Measurements from ENCODE around the gene SIRT4. TPM values are rescaled to one million over a fixed set of nuclear protein-coding genes. Genes with fewer than 3 reads are reported as not detected.

SIRT4 gene
- total RNA-seq, 6 experiments from 2014 or later, result 0.56 to 4.1 (median 3.0) TPM

- no peak for DNase-seq
- TF ChIP-seq POLR2A (IDR thresholded peaks at IDR 0.05) (no peak), CTCF (IDR thresholded peaks at IDR 0.05) (no peak)
- Histone ChIP-seq H3K4me3 (no peak overlapping the region), H3K27me3 (no peaks in the 10 kb centered on the region), H3K9me3 (no peaks in the 10 kb centered on the region), H3K4me1 (peaks cover 0 to 38% (median 14%) of the 10 kb centered on the region in 4 donors), H3K36me3 (no peaks in the 10 kb centered on the region), H3K27ac (no peak overlapping the region)
- WGBS (ENCODE audit: insufficient coverage, low coverage, low lambda C conversion rate, missing lambda C conversion rate), result 88% methylated on average over 2 of the region's 2 CpGs
- no peak for ATAC-seq
- intact Hi-C loops (cut with DNase I), result no loop called here
These were observed 21.7 kb downstream of the SIRT4 start for GRCh38 chr12:120323772-120324171.

GRCh38 chr12:120324841-120325417 lies 22.8 kb downstream of the SIRT4 start:
- Histone ChIP-seq H3K4me3 (no peak overlapping the region), H3K27me3 (no peaks in the 10 kb centered on the region), H3K27ac (peak overlapping the region in 2 of 3 donors; percentile 13 to 38), H3K36me3 (no peaks in the 10 kb centered on the region), H3K9me3 (no peaks in the 10 kb centered on the region), H3K4me1 (peaks cover 0 to 38% (median 14%) of the 10 kb centered on the region in 4 donors)
- WGBS (ENCODE audit: insufficient coverage, low coverage, low lambda C conversion rate, missing lambda C conversion rate), result 40% methylated on average over 9 of the region's 9 CpGs
- TF ChIP-seq CTCF (IDR thresholded peaks at IDR 0.05), result no peak
- no peak for TF ChIP-seq POLR2A (IDR thresholded peaks at IDR 0.05)
- DNase-seq (peak; percentile 35 to 79 (median 78)), ATAC-seq (peak; percentile 59 to 80 (median 68))
- intact Hi-C loops (cut with DNase I), result no loop called here

- Histone ChIP-seq H3K27ac (no peak within 1 kb of the TSS), H3K4me3 (no peak within 1 kb of the TSS), H3K36me3 (no peaks in the 10 kb centered on the region), H3K4me1 (peaks cover 0 to 15% (median 5%) of the 10 kb centered on the region in 4 donors), H3K27me3 (no peaks in the 10 kb centered on the region), H3K9me3 (no peaks in the 10 kb centered on the region)
- WGBS (ENCODE audit: insufficient coverage, low coverage, low lambda C conversion rate, missing lambda C conversion rate), result 70% methylated on average over 5 of the region's 5 CpGs
- intact Hi-C loops (cut with DNase I), result no loop called here
- DNase-seq, result no peak
- TF ChIP-seq CTCF (IDR thresholded peaks at IDR 0.05), result no peak
- TF ChIP-seq POLR2A (IDR thresholded peaks at IDR 0.05), result no peak
- ATAC-seq, result peak; percentile 11 to 50 (median 26)
These were observed 25.5 kb downstream of the SIRT4 start, which contains the start of gene PLA2G1B for GRCh38 chr12:120327593-120327992. Gene PLA2G1B, minus strand, starts transcription at chr12:120327779. Its CDS starts 26 bp downstream, at chr12:120327753.

GRCh38 chr12:120328228-120328627 lies 26.1 kb downstream of the SIRT4 start:
- Histone ChIP-seq H3K27ac (no peak overlapping the region), H3K9me3 (no peaks in the 10 kb centered on the region), H3K4me1 (peaks cover 0 to 15% (median 5%) of the 10 kb centered on the region in 4 donors), H3K4me3 (no peak overlapping the region), H3K27me3 (no peaks in the 10 kb centered on the region), H3K36me3 (no peaks in the 10 kb centered on the region)
- TF ChIP-seq POLR2A (IDR thresholded peaks at IDR 0.05), result no peak
- DNase-seq (no peak), ATAC-seq (no peak)
- 59% methylated on average over 3 of the region's 4 CpGs for WGBS (ENCODE audit: insufficient coverage, low coverage, low lambda C conversion rate, missing lambda C conversion rate)
- intact Hi-C loops (cut with DNase I), result no loop called here

- no peak for ATAC-seq
These were observed 29.3 kb downstream of the SIRT4 start for GRCh38 chr12:120331390-120331789.

More at GRCh38 chr12:120331390-120331789, 29.3 kb downstream of the SIRT4 start:
- intact Hi-C loops (cut with DNase I), result no loop called here
- Histone ChIP-seq H3K4me1 (peaks cover 0 to 9% (median 0%) of the 10 kb centered on the region in 4 donors), H3K9me3 (no peaks in the 10 kb centered on the region), H3K27me3 (no peaks in the 10 kb centered on the region), H3K27ac (no peak overlapping the region), H3K4me3 (no peak overlapping the region), H3K36me3 (no peaks in the 10 kb centered on the region)
- WGBS (ENCODE audit: insufficient coverage, low coverage, low lambda C conversion rate, missing lambda C conversion rate), result 59% methylated on average over 3 of the region's 3 CpGs
- TF ChIP-seq CTCF (IDR thresholded peaks at IDR 0.05), result no peak
- no peak for TF ChIP-seq POLR2A (IDR thresholded peaks at IDR 0.05)
- DNase-seq, result no peak
